ELR (cell line): Measurements from ENCODE around the gene OSCP1.

ENCODE experiments used
- DNase-seq: peaks from one replicate; pipeline ENCODE4 v3.0.0-alpha.2; 2015; ENCODE audit warnings: low read depth

Gene OSCP1

GRCh38 chr1:36446271-36446670, 4.0 kb downstream of the OSCP1 start:
- peak; percentile 31 for DNase-seq

GRCh38 chr1:36443297-36443696, 7.0 kb downstream of the OSCP1 start:
- no peak for DNase-seq

GRCh38 chr1:36442337-36442736, 7.9 kb downstream of the OSCP1 start:
- DNase-seq, result no peak

- no peak for DNase-seq
These were observed 9.6 kb downstream of the OSCP1 start for GRCh38 chr1:36440646-36441045.

- DNase-seq, result no peak
These were observed 10.2 kb downstream of the OSCP1 start for GRCh38 chr1:36440044-36440443.

- DNase-seq, result no peak
These were observed 11.5 kb downstream of the OSCP1 start for GRCh38 chr1:36438715-36439114.

GRCh38 chr1:36436821-36437220, 13.4 kb downstream of the OSCP1 start:
- DNase-seq, result peak; percentile 71

- no peak for DNase-seq
These were observed 17.1 kb downstream of the OSCP1 start for GRCh38 chr1:36433102-36433501.

GRCh38 chr1:36432616-36433015, 17.6 kb downstream of the OSCP1 start:
- DNase-seq, result no peak

GRCh38 chr1:36425791-36426190, 24.5 kb downstream of the OSCP1 start:
- peak; percentile 40 for DNase-seq

GRCh38 chr1:36421649-36422048, 28.6 kb downstream of the OSCP1 start:
- no peak for DNase-seq

- peak; percentile 90 for DNase-seq
These were observed 29.4 kb downstream of the OSCP1 start for GRCh38 chr1:36420836-36421317.

- DNase-seq, result no peak
These were observed 29.8 kb downstream of the OSCP1 start for GRCh38 chr1:36420409-36420808.

GRCh38 chr1:36419569-36419968, 30.7 kb downstream of the OSCP1 start:
- DNase-seq, result no peak

- DNase-seq, result no peak
These were observed 31.1 kb downstream of the OSCP1 start for GRCh38 chr1:36419140-36419539.

- no peak for DNase-seq
These were observed 32.3 kb downstream of the OSCP1 start for GRCh38 chr1:36417931-36418330.

- DNase-seq, result no peak
These were observed 34.5 kb downstream of the OSCP1 start for GRCh38 chr1:36415661-36416326.

- DNase-seq, result no peak
These were observed 35.9 kb downstream of the OSCP1 start for GRCh38 chr1:36414384-36414783.

- peak; percentile 20 for DNase-seq
These were observed 38.3 kb downstream of the OSCP1 start for GRCh38 chr1:36411674-36412648.

GRCh38 chr1:36408479-36408878, 41.8 kb downstream of the OSCP1 start:
- peak; percentile 81 for DNase-seq

GRCh38 chr1:36406440-36406839, 43.8 kb downstream of the OSCP1 start:
- no peak for DNase-seq

GRCh38 chr1:36402504-36402890, 47.8 kb downstream of the OSCP1 start:
- DNase-seq, result no peak
